Adrenal gland (tissue), 12 donors: ENCODE results near the gene CADPS. TPM values are rescaled to one million over a fixed set of nuclear protein-coding genes. Genes with fewer than 3 reads are reported as not detected.

Experiments
- DNase-seq, 7 donors: peaks; one replicate each; pipeline ENCODE4 v3.0.0-alpha.2; 2019 to 2020
- H3K27ac ChIP-seq, 5 donors: fragments of 200-600 bp; sonication (generic) in 4 of 5; 1 replicate in 3 of 5; 2 replicates in 2 of 5; pipeline versions ENCODE4 v1.5.1 to v1.8.0; 2016 to 2020; ENCODE audit warnings: mild to moderate bottlenecking in 1 of 5
- H3K27me3 ChIP-seq: fragments of 200-600 bp; 2 replicates; pipeline ENCODE4 v1.8.0; 2021
- H3K36me3 ChIP-seq, 2 donors: fragments of 200-600 bp; replicated peaks in 1 of 2; 1 replicate in 1 of 2; 2 replicates in 1 of 2; pipeline versions ENCODE4 v1.5.1 to v1.8.0; 2018 to 2022
- H3K4me1 ChIP-seq, 2 donors: fragments of 200-600 bp; replicated peaks in 1 of 2; 1 replicate in 1 of 2; 2 replicates in 1 of 2; pipeline versions ENCODE4 v1.5.1 to v1.8.0; 2018 to 2021
- H3K4me3 ChIP-seq, 4 donors: fragments of 200-600 bp; sonication (generic) in 3 of 4; one replicate each; pipeline ENCODE4 v1.5.1; 2016 to 2018
- H3K9me3 ChIP-seq, 3 donors: fragments of 200-600 bp; sonication (generic) in 1 of 3; replicated peaks in 1 of 3; 1 replicate in 2 of 3; 2 replicates in 1 of 3; pipeline versions ENCODE4 v1.5.1 to v1.8.0; 2016 to 2021
- CTCF ChIP-seq, 6 experiments: fragments of 450-650 bp in 4 of 6; fragments of 200-600 bp in 2 of 6; sonication (generic) in 1 of 6; IDR thresholded peaks; 1 replicate in 5 of 6; 2 replicates in 1 of 6; pipeline versions ENCODE4 v1.5.1 to v1.8.0; 2016 to 2021; ENCODE audit warnings: antibody characterized with exemption in 6 of 6, mild to moderate bottlenecking in 2 of 6, moderate library complexity in 1 of 6
- POLR2A ChIP-seq, 2 donors: fragments of 450-650 bp; IDR thresholded peaks; one replicate each; pipeline ENCODE4 v1.6.1; 2017; ENCODE audit warnings: antibody characterized with exemption in 2 of 2, mild to moderate bottlenecking in 2 of 2, moderate library complexity in 1 of 2
- WGBS, 4 donors: extraction: QIAGEN DNeasy Blood & Tissue Kit in 2 of 4; methylation state at CpG; one replicate each; pipeline versions ENCODE4 v1.1.5 to v1.1.7; 2013 to 2017; 5-methylcytosine and 5-hydroxymethylcytosine counted together
- intact Hi-C, 2 donors: fragments of 100-400 bp; cut with DNase I; formaldehyde crosslinking; loops; one replicate each; pipeline versions ENCODE4 v1.14.1 to v1.15.0; 2022 to 2023
- polyA plus RNA-seq, 3 donors: library from polyadenylated mRNA; stranded (reverse); fragments of 200-250 nt in 2 of 3; fragments of 350-450 nt in 1 of 3; fragmentation: Illumina TruSeq in 1 of 3; extraction: RNeasy Lipid Tissue Mini Kit (QIAGEN cat#74804) in 1 of 3; gene quantifications; one replicate each; pipeline ENCODE4 v1.2.3, GENCODE V29; 2013 to 2014
- total RNA-seq, 9 donors: library from RNA; depleted of rRNA in 4 of 9; stranded (reverse); fragments of >200 nt in 4 of 9; fragments of 120-200 nt in 1 of 9; fragmentation: NEBNext Ultra II Directional in 1 of 9; extraction: Animal tissue kit (Norgen Biotek cat#: 25700) in 1 of 9; gene quantifications; one replicate each; pipeline versions ENCODE4 v1.1.0 to v1.2.4, GENCODE V29; 2013 to 2023
- donor health status: healthy with polysubstance abuse.
- donor health status: Bipolar disorder and iron deficiency.
- donor health status: DM: yes; HTN: yes; CAD: no.
- donor health status: DM: no; HTN: no; CAD: no.
- donor health status: DM: no; HTN: no; CAD: no.
- donor health status: DM: yes; HTN: yes; CAD: no.

The CADPS gene
- total and polyA plus RNA-seq, 12 donors = 0.24 to 36.5 (median 11.2) TPM; not detected in 2

GRCh38 chr3:62375655-62376453, 499.4 kb downstream of the CADPS start:
- H3K27me3 ChIP-seq = peaks cover 91% of the 10 kb centered on the region
- intact Hi-C loops = no loop called here
- H3K9me3 ChIP-seq = no peaks in the 10 kb centered on the region
- no peak overlapping the region for H3K4me3 ChIP-seq
- TF ChIP-seq CTCF (IDR thresholded peaks at IDR 0.05) (no peak), POLR2A (IDR thresholded peaks at IDR 0.05) (no peak)
- no peaks in the 10 kb centered on the region for H3K36me3 ChIP-seq
- WGBS, 4 donors = 19 to 26% (median 23%) methylated on average over 14 of the region's 14 CpGs
- no peak for DNase-seq
- peaks cover 0 to 6% of the 10 kb centered on the region in 2 donors for H3K4me1 ChIP-seq
- no peak overlapping the region for H3K27ac ChIP-seq

- Histone ChIP-seq H3K4me1 (peaks cover 0 to 6% of the 10 kb centered on the region in 2 donors), H3K36me3 (no peaks in the 10 kb centered on the region), H3K4me3 (peak overlapping the region in 1 of 4 donors; percentile 33), H3K27me3 (peaks cover 92% of the 10 kb centered on the region), H3K9me3 (no peaks in the 10 kb centered on the region), H3K27ac (no peak overlapping the region)
- no peak for DNase-seq
- WGBS, 4 donors = 3 to 9% (median 4%) methylated on average over 29 to 30 of the region's 30 CpGs
- TF ChIP-seq POLR2A (IDR thresholded peaks at IDR 0.05) = no peak
- TF ChIP-seq CTCF (IDR thresholded peaks at IDR 0.05) = no peak
- intact Hi-C loops = no loop called here
Observed at GRCh38 chr3:62374341-62375218, 500.6 kb downstream of the CADPS start.

GRCh38 chr3:62373714-62374333, 501.4 kb downstream of the CADPS start:
- WGBS, 4 donors = 2 to 4% (median 3%) methylated on average over 21 to 47 of the region's 47 CpGs
- Histone ChIP-seq H3K27me3 (peaks cover 92% of the 10 kb centered on the region), H3K9me3 (no peaks in the 10 kb centered on the region), H3K27ac (no peak overlapping the region), H3K4me1 (peaks cover 0 to 12% of the 10 kb centered on the region in 2 donors), H3K4me3 (peak overlapping the region in 1 of 4 donors; percentile 33), H3K36me3 (no peaks in the 10 kb centered on the region)
- DNase-seq = no peak
- intact Hi-C loops = no loop called here
- TF ChIP-seq CTCF (IDR thresholded peaks at IDR 0.05) = no peak
- TF ChIP-seq POLR2A (IDR thresholded peaks at IDR 0.05) = no peak

- WGBS, 4 donors = 1 to 3% (median 2%) methylated on average over 11 to 28 of the region's 28 CpGs
Observed at GRCh38 chr3:62373215-62373614, 502.0 kb downstream of the CADPS start, which contains the start of gene FEZF2. Gene FEZF2 (minus strand): TSS chr3:62373550. CDS start chr3:62372868, 682 bp downstream.

More at GRCh38 chr3:62373215-62373614, 502.0 kb downstream of the CADPS start, which contains the start of gene FEZF2:
- DNase-seq = no peak
- peaks cover 0 to 18% of the 10 kb centered on the region in 2 donors for H3K4me1 ChIP-seq
- no peak within 1 kb of the TSS for H3K27ac ChIP-seq
- no peaks in the 10 kb centered on the region for H3K9me3 ChIP-seq
- peaks cover 92% of the 10 kb centered on the region for H3K27me3 ChIP-seq
- TF ChIP-seq CTCF (IDR thresholded peaks at IDR 0.05) (no peak), POLR2A (IDR thresholded peaks at IDR 0.05) (no peak)
- H3K36me3 ChIP-seq = no peaks in the 10 kb centered on the region
- intact Hi-C loops = no loop called here
- peak within 1 kb of the TSS in 1 of 4 donors; percentile 33 for H3K4me3 ChIP-seq
